ENCODE data around the gene FGG.

- TF ChIP-seq TAF1 (IDR thresholded peaks at IDR 0.05; ENCODE audit: borderline replicate concordance, insufficient read depth, low read length) (no peak), REST (IDR thresholded peaks at IDR 0.05; ENCODE audit: insufficient read depth in 1 of 2, low read depth in 2 of 2, low read length in 2 of 2) (no peak), POLR2AphosphoS5 (IDR thresholded peaks at IDR 0.05; ENCODE audit: low read depth, low read length) (no peak), SIN3A (IDR thresholded peaks at IDR 0.05; ENCODE audit: borderline replicate concordance, insufficient read depth, low read length) (no peak), FOXP2 (optimal IDR thresholded peaks at IDR 0.05; ENCODE audit: borderline replicate concordance, extremely low read depth, extremely low read length, insufficient read depth) (no peak)
Observed at GRCh38 chr4:154586296-154587033, 26.0 kb downstream of the FGG start.
